ENCODE data around the gene WDR44.
"Not testable (repeated sequence)": the region's sequence is repeated elsewhere in the genome, so short reads cannot be mapped to it uniquely, and the experiment has no call there.

WDR44 gene

DNA sequence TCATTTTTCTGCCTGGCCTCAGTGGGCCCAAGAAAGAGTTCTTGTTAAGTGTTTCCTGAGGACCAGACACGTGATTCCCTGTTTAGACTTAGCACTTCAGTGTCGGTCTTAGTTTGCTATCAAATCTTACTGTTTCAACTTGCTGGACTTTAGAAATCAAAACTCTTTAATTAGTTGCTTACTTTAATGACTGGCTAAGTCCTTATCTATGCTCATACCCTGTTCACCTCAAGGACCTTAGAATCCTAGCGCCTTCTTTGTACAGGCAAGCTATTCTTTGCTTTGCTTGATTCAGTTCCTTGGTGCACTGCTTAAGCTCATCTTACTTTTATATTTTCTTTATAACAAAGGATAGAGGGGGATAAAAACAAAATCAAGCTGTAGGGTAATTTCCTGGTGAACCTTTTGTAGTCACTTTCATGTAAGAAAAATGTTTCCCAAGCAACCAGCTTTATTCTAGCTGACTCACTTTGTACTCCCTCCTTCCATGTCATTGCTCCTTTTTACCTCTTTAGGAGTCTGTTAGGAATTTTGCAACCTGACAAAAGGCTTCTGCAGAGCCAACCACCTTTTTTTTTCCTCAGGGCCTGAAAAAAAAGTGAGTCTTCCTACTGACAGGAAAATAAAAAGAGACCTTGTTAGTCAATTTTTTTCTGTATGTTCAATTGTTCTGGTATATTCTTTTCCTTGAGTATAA is 14.7 kb downstream of the WDR44 start:
- DNase-seq (ENCODE audit: low spot score), result no peak

DNA sequence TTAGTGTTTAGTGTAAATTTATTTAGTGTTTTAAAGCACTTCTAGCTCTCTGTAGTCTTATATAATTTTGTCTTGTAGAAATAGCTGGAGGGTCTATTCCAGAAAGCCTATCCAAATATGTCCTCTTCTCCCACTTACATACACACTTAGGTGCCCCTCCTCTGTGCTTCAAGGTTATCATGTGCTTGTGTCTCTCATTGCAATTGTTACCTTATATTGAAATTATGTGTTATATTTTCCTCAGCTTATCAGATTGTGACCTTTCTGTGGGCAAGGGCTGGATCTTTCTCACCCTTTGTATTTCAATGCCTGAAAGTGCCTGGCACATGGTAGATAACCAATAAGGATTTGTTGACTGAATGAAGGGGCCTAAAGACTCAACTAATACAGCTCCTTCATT is 18.4 kb downstream of the WDR44 start:
- no peak for DNase-seq (ENCODE audit: low spot score)

DNA sequence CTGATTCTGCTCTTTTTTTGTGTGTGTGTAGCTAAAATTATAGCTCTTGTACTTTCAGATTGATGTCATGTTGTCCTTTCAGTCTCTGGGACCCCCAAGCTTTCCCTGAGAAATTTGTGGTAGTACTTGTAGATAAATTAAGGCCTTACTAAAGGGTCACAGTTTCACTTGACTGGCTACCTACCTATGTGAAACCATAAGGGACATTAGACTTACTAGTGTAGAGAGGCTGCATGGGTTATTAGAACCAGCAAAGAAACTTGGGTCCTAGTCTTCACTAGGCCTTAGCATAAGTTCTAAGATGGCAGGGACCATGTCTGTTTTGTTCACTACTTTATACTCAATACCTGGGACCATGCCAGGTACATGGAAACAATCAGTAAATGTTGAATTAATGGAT is 21.4 kb downstream of the WDR44 start:
- no peak for DNase-seq (ENCODE audit: low spot score)

DNA sequence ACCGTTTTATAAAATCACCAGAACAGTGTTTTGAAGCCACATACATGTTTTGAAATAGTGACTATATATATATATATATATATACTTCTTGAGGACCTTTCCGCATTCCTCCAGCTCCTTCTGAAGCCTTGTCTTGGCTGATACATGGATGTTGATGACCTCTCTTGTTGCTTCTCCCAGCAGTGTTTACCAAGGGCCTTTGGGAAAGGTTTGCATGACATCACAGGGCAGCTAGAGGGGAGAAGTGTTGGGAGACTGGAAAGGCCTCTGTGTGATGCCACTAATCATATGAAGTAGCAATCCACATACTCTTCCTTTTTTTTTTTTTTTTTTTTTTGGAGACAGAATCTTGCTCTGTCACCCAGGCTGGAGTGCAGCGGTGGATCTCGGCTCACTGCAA is 22.5 kb downstream of the WDR44 start:
- DNase-seq (ENCODE audit: low spot score), result no peak

DNA sequence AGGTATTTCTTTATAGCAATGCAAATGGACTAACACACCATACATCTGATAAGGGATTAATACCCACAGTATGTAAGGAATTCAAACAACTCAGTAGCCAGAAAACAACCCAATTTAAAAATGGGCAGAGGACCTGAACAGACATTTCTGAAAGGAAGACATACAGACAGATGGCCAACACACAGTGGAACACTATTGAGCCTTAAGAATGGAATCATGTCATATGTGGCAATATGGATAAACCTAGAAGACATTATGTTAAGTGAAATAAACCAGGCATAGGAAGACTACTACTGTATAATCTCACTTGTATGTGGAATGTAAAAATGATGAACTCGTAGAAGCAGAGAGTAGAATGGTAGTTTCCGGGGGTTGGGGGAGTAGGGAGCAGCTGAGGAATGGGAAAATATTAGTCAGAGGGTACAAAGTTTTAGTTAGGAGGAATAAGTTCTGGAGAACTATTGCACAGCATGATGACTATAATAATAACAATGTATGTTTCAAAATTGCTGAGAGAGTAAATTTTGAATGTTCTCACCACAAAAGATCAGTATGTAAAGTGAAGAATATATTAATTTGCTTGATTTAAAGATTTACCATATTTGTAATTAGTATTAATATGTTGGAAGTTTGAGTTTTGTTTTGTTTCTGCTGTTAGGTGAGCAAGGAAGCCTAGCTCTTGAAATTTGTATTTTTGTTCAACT is 25.2 kb downstream of the WDR44 start:
- DNase-seq (ENCODE audit: low spot score), result no peak

DNA sequence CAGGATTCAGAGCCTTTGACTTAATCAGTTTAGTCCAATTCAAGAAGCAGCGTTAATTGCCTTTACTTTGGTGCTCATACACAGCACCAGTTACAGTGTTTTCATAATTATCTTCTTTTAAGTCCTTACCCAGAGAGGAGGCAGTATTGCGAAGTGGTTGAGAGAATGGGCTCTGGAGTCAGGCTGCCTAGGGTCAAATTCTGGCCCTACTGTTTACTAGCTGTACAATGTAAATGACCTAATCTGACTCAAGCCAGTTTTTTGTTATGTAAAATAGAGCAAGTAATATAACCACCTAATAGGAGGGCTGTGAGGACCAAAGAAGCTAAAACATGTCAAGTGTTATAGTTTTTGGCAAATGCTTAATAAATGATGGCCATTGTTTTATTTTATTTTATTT is 27.6 kb downstream of the WDR44 start:
- DNase-seq (ENCODE audit: low spot score), result peak; percentile 16

DNA sequence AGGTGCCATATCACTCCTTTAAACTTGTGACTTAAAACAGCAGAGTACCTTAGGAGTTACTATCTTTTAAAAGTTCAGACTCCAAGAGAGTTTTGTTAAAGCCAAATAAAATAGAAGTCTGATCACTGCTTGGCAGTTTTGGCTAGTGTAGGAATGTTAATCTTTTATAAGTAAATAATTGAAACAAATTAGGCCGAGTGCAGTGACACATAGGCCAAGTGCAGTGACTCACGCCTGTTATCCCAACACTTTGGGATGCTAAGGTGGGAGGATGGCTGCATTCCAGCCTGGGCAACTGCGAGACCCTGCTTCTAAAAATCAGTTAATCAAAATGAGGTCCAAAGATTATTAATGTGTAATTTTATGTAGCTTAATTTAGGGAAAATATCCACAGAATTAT is 37.2 kb downstream of the WDR44 start:
- no peak for DNase-seq (ENCODE audit: low spot score)

DNA sequence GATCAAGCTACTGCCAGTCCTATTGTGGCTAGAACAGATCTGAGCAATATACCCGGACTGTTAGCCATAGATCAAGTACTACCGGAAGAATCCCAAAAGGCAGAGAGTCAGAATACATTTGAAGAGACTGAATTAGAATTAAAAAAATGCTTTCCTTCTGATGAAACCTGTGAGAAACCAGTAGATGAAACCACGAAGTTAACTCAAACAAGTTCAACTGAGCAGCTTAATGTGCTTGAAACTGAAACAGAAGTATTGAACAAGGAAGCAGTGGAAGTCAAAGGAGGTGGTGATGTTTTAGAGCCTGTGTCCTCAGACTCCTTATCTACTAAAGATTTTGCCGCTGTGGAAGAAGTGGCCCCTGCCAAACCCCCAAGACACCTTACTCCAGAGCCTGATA is 46.8 kb downstream of the WDR44 start:
- no peak for DNase-seq (ENCODE audit: low spot score)

DNA sequence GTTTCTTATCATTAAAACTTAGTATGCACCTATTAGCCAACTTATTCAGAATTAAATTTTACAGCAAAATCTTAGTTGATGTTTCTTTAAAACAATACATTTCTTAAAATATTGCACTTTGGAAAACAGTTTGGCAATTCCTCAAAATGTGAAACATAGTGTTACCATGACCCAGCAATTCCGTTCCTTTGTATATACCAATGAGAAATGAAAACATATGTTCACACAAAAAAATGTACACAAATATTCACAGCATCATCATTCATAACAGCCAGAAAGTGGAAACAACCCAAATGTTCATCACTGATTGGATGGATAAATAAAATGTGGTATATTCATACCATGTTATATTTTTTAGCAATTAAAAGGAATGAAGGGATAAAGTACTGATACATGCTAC is 50.2 kb downstream of the WDR44 start:
- no peak for DNase-seq (ENCODE audit: low spot score)

DNA sequence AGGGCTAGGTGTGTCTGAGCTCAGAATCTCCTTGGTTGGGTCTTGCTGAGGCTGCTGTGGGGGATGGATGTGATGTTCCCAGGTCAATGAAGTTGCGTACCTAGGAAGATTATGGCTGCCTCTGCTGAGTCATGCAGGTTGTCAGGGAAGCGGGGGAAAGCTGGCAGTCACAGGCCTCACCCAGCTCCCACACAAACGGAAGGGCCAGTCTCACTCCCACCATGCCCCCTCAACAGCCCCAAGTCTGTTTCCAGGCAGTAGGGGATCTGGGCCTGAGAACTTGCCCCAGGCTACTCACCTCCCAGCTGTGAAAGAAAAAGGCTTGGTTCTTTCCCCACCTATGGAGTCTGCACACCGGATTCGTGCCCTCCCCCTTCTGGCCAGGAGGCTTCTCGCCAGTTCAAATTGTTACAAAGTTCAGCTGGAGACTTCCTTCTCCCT is 72.9 kb downstream of the WDR44 start:
- DNase-seq (ENCODE audit: low spot score), result no peak

DNA sequence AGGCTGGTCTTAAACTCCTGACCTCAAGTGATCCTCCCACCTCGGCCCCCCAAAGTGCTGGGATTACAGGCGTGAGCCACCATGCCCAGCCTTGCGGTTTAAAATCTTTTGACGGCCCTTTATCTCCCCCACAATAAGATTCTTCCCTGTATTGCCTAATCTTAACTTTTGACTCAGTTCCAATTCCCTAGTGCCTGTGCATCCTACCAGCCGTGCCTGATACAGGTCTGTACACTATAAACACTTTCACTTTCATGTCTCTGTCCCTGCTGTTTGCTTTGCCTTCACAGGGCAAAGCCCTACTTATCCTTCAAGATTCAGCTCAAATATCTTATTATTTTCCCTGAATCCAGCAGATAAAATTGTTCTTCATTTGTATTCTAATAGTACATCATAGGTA is 74.6 kb downstream of the WDR44 start:
- no peak for DNase-seq (ENCODE audit: low spot score)

DNA sequence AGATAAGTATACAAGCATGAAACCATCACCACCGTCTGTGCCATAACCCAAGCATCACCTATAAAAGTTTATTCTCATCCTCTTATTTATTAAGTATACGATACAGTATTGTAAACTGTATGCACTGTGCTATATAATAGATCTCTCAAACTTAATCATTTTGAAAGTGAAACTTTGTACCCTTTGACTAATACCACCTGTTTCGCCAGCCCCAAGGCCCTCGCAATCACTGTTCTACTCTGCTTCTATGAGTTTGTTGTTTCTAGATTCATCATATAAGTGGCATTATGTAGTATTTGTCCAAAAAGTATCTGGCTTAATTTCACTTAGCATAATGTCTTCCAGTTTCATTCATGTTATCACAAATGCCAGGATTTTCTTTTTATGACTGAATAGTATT is 77.7 kb downstream of the WDR44 start:
- no peak for DNase-seq (ENCODE audit: low spot score)

DNA sequence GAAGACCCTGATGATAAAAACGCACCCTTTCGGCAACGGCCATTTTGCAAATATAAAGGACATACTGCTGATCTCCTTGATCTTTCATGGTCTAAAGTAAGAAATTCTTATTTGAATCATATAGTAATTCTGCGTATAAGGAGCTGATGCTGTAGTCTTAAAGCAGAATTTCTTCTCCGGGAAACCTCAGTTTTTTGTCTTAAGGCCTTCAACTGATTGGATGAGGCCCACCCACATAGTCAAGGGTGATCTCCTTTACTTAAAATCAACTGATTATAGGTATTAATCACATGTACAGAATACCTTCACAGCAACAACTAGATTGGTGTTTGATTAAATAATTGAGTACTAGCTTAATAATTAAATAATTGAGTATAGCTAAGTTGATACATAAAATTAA is 86.9 kb downstream of the WDR44 start:
- no peak for DNase-seq (ENCODE audit: low spot score)

DNA sequence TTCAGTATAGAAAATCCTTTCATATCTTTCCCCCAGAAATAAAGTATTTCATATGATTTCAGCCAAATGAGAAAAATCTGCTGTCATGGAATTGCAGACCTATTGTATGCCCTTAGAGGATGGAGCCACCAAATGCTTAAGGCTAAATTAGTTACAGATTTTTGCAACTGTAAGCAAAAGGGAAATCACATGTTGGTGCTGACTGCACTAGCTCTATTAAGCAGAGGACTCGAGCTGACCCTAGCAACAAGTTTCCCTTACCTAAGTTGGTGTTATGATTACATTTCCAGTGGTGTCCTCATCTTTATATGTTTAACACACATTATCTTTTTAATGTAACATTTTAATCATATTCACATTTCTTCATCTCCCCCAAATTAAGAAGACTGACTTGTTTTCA is 91.4 kb downstream of the WDR44 start:
- DNase-seq (ENCODE audit: low spot score), result no peak

DNA sequence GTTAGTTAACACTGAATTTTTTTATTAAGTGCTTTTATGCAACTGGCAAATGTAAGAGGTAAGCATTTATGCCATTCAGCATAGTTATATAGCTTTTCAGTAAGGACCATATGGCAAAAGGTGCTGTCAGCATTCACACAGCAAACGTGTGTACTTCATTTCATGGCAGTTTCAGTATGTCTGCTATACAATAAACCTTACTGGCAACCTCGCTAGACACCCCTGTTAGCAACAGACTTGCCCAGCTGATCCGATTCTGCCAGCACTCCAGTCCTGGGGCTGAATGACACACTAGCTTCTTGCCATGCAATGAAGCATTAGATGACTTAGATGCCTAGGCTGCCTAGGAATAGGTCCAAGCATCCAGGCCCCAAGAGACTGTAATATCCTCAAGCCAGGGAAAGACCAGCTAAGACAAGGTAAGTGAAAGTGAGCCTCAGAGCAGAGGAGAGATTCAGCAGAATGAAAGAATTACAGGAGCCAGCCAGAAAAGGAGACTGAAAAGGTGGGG is 102.4 kb downstream of the WDR44 start:
- no peak for DNase-seq (ENCODE audit: low spot score)

DNA sequence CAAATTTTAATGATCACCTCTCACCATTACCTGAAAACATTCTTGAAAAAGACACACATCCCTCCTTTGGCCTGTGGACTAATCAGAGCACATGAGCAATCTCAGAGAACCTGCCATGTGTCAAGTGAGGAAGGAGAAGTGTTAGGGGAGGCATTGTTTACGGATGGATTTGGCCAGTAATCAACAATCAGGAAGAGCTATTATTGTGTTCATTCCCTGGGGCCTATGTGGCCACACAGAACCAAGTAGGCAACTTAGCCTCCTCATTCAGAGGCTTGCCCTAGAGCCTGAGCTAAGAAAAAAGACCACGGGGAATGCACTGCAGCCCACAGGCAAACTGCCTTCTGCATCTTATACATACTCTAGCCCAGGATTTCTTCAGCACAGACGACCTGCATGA is 109.1 kb downstream of the WDR44 start:
- DNase-seq (ENCODE audit: low spot score), result no peak

DNA sequence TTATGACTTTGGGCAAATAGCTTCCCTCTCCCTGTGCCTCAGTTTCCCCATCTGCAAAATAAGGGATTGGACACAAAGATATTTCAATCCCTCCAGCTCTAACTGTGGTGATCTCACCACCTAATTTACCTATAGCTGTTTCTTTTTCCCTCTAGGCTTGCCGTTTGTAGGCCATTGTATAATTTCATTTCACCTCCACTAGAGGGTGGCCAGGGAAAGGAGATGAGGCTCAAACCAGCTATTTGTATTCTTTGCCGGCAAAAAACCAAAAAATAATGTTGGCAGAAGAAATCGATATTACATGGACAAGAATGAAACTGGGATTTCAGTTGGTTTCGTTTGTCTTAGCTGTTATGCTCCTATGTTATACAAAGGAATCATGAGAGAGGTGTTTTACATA is 113.6 kb downstream of the WDR44 start:
- DNase-seq (ENCODE audit: low spot score), result peak; percentile 10

DNA sequence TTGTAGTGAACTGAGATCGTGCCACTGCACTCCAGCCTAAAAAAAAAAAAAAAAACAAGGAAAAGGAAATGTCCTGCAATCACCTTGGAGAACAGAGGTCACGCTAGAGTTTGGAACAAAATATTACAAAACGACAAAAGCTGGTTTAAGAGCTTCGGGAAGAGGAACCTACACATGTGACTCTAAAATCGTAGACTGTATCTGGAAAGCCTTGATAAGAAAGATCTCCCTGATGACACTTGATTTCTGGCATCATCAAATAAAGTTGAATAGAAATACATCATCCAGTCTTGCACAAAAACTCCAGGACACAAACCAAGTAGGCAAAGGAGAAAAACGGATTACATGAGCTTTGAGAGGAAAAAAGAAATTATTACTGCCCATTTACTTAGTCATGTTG is 118.6 kb downstream of the WDR44 start:
- no peak for DNase-seq (ENCODE audit: low spot score)

DNA sequence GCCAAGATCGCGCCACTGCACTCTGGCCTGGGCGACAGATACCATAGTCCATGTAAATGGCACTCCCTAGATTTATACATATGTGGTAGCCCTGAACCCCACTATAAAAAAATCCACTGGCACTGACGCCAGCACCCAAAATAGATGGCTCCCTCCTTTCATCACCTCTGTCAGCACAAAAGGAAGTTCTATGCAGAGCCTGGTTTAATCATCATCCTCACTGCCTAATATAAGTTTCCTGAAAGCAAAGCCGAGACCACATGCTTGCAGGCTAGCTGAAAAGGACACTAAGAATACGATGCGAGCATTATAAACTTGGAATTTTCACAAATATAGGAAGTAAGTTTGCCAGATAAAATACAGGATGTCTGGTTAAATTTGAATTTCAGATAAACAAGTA is 122.2 kb downstream of the WDR44 start:
- no peak for DNase-seq (ENCODE audit: low spot score)

DNA sequence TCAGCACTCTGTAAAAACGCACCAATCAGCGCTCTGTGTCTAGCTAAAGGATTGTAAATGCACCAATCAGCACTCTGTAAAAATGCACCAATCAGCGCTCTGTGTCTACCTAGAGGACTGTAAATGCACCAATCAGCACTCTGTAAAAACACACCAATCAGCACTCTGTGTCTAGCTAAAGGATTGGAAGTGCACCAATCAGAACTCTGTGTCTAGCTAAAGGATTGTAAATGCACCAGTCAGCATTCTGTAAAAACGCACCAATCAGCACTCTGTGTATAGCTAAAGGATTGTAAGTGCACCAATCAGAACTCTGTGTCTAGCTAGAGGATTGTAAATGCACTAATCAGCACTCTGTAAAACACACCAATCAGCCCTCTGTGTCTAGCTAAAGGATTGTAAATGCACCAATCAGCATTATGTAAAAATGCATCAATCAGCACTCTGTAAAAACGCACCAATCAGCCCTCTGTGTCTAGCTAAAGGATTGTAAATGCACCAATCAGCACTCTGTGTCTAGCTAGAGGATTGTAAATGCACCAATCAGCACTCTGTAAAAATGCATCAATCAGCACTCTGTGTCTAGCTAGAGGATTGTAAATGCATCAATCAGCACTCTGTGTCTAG is 124.9 kb downstream of the WDR44 start:
- DNase-seq (ENCODE audit: low spot score), result not testable (repeated sequence)

DNA sequence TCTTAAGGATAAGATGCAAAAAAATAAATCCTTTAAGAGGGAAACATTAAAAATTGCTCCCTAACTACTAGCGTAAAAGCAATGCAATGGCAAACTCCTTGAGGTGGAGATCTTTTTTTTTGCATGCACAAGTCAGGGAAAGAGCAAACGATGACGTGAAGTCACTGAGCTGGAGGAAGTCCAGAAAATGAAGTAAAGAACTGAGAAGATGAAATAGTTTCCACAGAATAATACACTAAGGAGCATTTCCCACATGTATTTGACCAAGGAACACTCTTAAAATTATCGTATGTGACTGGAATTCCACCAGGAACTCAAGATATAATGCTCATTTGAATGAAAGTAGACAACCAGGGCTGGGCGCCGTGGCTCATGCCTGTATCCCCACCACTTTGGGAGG is 128.7 kb downstream of the WDR44 start:
- DNase-seq (ENCODE audit: low spot score), result no peak

DNA sequence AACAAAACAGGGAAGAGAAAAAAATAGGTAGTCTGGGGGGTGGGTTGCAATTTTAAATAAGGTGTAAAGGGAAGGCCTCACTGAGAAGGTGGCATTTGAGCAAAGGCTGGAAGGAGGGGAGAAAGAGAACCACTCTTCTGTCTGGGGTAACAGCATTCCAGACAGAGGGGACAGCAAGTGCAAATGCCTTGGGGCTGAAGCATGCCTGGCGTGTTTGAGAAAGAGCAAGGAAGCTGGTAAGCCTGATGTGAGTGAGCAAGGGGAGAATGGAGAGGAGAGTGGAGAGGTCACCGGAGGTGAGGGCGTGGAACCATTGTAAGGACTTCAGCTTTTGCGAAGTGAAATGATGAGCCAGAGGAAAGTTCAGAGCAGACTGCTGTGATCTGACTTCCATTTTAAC is 130.0 kb downstream of the WDR44 start:
- no peak for DNase-seq (ENCODE audit: low spot score)

DNA sequence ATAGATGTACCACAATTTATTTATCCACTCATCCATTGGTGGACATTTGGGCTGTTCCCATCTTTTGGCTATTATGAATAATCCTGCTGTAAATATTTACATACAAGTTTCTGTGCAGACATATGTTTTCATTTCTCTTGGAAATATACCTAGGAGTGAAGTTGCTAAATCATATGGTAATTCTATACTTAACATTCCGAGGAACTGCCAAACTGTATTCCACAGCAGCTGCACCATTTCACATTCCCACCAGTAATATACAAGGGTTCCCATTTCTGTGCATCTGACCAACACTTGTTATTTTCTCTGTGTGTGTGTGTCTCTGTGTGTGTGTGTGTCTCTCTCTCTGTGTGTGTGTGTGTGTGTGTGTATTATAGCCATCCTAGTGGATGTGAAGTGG is 134.3 kb downstream of the WDR44 start:
- no peak for DNase-seq (ENCODE audit: low spot score)

Data from HuH-7.5 (cell line).